ENCODE data around the gene NELFCD.
"Not testable (repeated sequence)": the region's sequence is repeated elsewhere in the genome, so short reads cannot be mapped to it uniquely, and the experiment has no call there.

Gene NELFCD

DNA sequence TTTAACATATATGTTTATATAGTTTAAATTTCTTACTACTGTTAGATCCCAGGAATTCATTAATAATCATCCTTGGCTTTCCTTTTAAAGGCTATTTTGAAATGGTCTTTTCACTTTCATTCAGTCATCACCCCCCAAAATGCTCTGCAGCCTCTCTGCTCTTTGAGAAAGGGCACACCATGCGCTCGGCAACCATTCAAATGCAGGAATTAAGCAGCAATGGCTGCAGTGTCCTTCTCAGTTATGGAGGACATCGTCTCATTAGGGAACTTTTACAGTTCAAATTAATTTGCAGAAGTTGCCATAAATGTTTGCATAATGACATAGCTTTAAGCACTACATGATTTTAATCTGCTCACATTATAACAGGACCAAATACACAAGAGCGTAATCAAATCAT, 44.5 kb downstream of the NELFCD start:
- no peak for DNase-seq (ENCODE audit: low spot score)

- no peak for DNase-seq (ENCODE audit: low spot score)
These were observed 46.1 kb downstream of the NELFCD start for GRCh38 chr20:59026904-59027740.

- no peak for DNase-seq (ENCODE audit: low spot score)
These were observed 46.8 kb downstream of the NELFCD start for GRCh38 chr20:59027741-59028320.

DNA sequence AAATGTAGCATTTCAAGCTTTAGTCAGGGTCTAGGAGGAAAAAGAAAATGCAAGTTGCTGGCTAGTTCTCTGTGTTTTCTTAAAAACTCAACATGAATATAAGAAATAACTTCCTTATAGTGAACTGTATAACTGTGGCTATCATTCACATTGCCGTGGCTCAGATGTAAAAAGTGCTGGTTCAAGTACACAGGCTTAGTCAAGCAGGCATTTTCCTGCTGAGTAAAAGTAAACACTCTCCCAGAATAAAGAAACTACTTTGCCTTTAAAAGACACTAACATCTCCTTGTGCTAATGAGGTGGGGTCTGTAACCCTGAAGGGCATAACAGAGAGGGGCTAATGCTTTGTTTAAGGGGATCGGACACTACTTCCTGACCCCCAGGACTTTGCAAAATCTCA, 47.8 kb downstream of the NELFCD start:
- no peak for DNase-seq (ENCODE audit: low spot score)

GRCh38 chr20:59030911-59031563, 50.0 kb downstream of the NELFCD start:
- peak; percentile 76 for DNase-seq (ENCODE audit: low spot score)

DNA sequence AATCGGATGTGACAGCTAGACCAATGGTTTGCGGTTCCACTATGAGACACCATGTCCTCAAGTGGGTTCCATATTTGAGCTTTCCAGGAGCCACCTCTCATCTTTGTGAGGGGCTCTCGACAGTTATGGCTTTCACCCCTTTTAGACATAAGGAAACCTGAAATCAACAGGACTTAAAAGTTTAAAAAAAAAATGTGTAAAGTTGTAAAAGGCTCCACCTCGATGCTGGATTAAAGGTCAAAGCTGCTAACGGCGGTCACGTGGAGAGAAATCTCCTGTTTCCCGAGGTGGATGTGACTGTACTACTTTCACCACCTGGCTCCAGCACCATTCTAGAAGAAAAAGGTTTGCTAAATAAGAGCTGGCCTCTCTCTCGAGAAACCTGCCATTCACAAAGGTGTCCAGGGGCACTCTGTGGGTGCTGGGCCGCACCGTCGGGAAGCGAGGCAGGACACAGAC, 50.5 kb downstream of the NELFCD start:
- peak; percentile 34 for DNase-seq (ENCODE audit: low spot score)

DNA sequence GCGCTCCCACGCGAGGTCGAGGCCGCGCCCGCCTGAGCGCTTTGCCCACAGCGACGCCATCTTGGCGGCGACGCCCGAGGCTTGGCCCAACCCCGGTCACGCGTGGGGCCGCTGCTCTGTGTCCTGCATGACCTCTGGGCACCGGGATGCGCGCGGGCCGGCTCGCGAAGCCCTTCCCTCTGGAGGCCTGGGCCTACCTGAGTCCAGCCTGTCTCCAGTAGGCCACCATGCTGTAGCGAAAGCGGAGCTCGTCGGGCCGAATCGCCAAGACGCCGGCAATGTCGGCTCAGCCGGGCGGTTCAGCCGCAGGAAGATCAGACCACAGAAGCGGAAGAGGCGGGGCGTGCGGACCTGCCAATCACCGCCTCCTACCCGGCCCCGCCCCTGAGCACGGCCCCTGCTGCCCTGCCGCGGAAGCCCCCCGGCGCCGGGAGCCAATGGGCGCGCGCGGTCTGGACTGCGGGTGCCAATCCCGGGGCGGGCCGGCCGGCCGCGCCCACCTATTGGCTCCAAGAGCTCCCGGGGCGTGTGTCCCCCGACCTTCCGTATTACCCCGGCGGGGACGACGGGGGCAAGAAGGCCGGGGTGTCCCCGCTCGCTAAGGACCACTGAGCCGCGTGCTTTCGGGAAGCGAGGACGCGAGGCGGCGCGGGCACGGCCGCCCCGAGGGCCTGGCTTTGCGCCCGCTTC, 51.1 kb downstream of the NELFCD start, which contains the start of gene ATP5F1E:
TSS of gene ATP5F1E (minus strand) at position 313 of the 690 bp plus-strand sequence. CDS start at position 229, 84 bp downstream.
- DNase-seq (ENCODE audit: low spot score), result peak; percentile 98

DNA sequence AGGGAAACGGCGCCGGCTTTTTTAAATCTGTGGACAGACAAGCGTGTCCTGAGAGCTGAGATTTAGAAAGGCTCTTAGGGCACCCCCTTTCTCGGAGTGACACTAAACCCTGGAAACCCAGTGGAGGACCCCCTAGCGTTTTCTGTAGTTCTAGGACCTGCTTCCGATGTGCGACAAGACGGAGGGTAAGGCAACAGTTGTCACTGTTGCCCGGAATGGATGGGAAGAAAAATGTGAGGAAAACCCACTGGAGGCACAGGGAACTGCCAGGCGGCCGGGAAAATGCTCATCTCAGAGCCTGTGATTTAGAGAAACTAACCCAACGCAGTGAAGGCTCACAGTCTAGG, 51.6 kb downstream of the NELFCD start:
- DNase-seq (ENCODE audit: low spot score), result peak; percentile 84

GRCh38 chr20:59033093-59033492, 52.0 kb downstream of the NELFCD start:
- no peak for DNase-seq (ENCODE audit: low spot score)

- no peak for DNase-seq (ENCODE audit: low spot score)
These were observed 52.6 kb downstream of the NELFCD start for GRCh38 chr20:59033616-59034165.

DNA sequence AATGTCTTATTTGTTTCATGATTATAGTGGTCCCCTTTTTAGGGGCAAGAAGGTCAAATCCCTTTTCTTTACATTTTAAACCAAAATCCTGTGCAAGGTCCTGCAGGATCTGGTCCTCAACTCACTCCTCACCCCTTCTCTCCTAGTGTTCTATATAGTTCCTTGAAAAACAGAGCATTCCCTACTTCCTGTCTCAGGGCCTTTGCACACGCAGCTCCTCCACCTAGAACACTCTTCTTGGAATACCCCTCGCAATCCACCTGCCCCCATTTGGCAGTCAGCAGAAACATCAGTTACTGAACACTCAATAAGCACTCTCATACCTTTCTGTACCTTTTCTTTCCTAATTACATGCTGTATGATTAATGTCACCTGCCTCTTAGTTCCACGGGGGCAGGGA, 54.3 kb downstream of the NELFCD start:
- DNase-seq (ENCODE audit: low spot score), result no peak

DNA sequence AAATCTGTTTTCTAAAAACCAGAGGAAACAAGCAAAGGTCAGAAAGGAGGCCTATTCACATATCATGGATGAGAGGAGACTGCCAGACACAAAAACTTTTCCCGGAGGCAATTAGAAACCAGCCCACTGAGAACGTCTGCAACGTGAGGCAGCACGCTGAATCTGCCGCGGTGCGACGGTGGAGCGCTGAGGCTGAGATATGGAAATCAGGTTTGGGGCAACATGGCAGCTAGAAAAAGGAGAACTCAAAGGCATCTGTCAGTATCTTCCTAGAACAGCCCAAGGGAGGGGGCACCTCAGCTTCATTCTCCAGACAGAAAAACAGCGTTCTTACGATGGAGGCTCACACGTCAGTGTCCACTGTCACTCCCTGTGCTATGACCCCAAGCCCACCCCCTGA, 56.3 kb downstream of the NELFCD start:
- DNase-seq (ENCODE audit: low spot score), result no peak

- DNase-seq (ENCODE audit: low spot score), result no peak
These were observed 58.2 kb downstream of the NELFCD start for GRCh38 chr20:59039233-59039632.

GRCh38 chr20:59040667-59041066, 59.6 kb downstream of the NELFCD start:
- no peak for DNase-seq (ENCODE audit: low spot score)

DNA sequence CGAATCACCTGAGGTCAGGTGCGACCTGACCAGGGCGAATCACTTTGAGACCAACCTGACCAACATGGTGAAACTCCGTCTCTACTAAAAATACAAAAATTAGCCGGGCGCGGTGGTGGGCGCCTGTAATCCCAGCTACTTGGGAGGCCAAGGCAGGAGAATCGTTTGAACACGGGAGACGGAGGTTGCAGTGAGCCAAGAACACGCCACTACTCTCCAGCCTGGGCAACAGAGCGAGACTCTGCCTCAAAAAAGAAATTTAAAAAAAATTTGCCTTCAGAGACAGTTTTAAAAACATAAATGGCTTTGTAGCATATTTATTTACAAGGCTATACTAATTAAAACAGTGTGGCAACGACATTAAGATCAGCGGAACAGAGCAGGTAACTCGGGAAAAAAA, 60.4 kb downstream of the NELFCD start:
- DNase-seq (ENCODE audit: low spot score), result not testable (repeated sequence)

- peak; percentile 43 for DNase-seq (ENCODE audit: low spot score)
These were observed 61.2 kb downstream of the NELFCD start, which contains the start of gene PRELID3B for GRCh38 chr20:59042151-59042795. PRELID3B (minus strand) TSS chr20:59042786; CDS start chr20:59042730, 56 bp downstream.

GRCh38 chr20:59042796-59043631, 62.0 kb downstream of the NELFCD start:
- peak; percentile 94 for DNase-seq (ENCODE audit: low spot score)

GRCh38 chr20:59043698-59044097, 62.6 kb downstream of the NELFCD start:
- peak; percentile 52 for DNase-seq (ENCODE audit: low spot score)

DNA sequence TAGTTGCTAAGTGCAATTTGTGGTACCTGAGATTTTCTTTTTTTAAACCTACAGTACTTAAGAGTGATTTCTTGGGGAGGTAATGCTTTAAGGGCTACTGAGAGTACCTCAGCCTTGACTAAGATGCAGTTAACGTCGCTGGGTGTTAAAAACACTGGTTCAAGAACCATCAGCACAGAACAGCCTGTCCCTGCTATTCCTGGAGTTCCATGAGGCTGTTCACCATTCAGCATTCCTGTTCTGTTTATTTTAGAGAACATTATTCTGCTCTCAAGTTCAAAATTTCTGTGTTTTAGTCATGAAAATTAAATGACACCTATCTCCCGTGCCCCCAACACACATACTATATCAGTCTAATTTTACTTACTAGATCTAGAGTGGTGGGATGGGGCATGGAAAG, 63.2 kb downstream of the NELFCD start:
- DNase-seq (ENCODE audit: low spot score), result no peak

All from SW480 (cell line).